NB4 (cell line): Measurements from ENCODE around the gene GHDC.

Experiments
- CTCF ChIP-seq: IDR thresholded peaks from one replicate; pipeline ENCODE4 v1.5.1; 2012; ENCODE audit warnings: low read depth, low read length
- MAX ChIP-seq: IDR thresholded peaks from 2 replicates; pipeline ENCODE4 v1.6.1; 2011; ENCODE audit warnings: low read depth, low read length
- MYC ChIP-seq: IDR thresholded peaks from 2 replicates; pipeline ENCODE4 v1.6.1; 2011; ENCODE audit warnings: low read depth, low read length
- POLR2A ChIP-seq: IDR thresholded peaks from 2 replicates; pipeline ENCODE4 v1.6.1; 2011; ENCODE audit warnings: mild to moderate bottlenecking; ENCODE audit not compliant: insufficient read length; ENCODE audit errors: extremely low read depth

GRCh38 chr17:42182927-42183734 is 11.2 kb downstream of the GHDC start:
- TF ChIP-seq CTCF (no peak), MAX (no peak), POLR2A (no peak), MYC (no peak)
